Cardiac fibroblast (primary cell): ENCODE results near the gene BMAL1.
A peak's percentile ranks its signal among the peaks of the same experiment; 100 is the strongest.

ENCODE experiments used
- DNase-seq, 2 donors: peaks; one replicate each; pipeline versions ENCODE4 v3.0.0 to v3.0.0-alpha.2; 2010; ENCODE audit warnings: low read depth in 2 of 2
- H3K4me3 ChIP-seq, 2 donors: replicated peaks in 1 of 2; 1 replicate in 1 of 2; 2 replicates in 1 of 2; pipeline ENCODE4 v1.5.1; 2011; ENCODE audit warnings: low read depth in 2 of 2, low read length in 2 of 2, mild to moderate bottlenecking in 2 of 2, moderate library complexity in 1 of 2
- TF ChIP-seq, protein P1 (sequence below): IDR thresholded peaks from one replicate; pipeline ENCODE4 v1.5.1; 2011; ENCODE audit warnings: low read depth, mild to moderate bottlenecking, low read length, inconsistent platforms

Gene BMAL1

GRCh38 chr11:13294771-13295579, 17.4 kb downstream of the BMAL1 start:
- H3K4me3 ChIP-seq = no peak overlapping the region
- TF ChIP-seq, protein P1, sequence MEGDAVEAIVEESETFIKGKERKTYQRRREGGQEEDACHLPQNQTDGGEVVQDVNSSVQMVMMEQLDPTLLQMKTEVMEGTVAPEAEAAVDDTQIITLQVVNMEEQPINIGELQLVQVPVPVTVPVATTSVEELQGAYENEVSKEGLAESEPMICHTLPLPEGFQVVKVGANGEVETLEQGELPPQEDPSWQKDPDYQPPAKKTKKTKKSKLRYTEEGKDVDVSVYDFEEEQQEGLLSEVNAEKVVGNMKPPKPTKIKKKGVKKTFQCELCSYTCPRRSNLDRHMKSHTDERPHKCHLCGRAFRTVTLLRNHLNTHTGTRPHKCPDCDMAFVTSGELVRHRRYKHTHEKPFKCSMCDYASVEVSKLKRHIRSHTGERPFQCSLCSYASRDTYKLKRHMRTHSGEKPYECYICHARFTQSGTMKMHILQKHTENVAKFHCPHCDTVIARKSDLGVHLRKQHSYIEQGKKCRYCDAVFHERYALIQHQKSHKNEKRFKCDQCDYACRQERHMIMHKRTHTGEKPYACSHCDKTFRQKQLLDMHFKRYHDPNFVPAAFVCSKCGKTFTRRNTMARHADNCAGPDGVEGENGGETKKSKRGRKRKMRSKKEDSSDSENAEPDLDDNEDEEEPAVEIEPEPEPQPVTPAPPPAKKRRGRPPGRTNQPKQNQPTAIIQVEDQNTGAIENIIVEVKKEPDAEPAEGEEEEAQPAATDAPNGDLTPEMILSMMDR = no peak
- DNase-seq = no peak

- no peak overlapping the region for H3K4me3 ChIP-seq
- TF ChIP-seq, protein P1 = no peak
- DNase-seq = no peak
Measured at GRCh38 chr11:13297308-13297916, 19.8 kb downstream of the BMAL1 start.

- H3K4me3 ChIP-seq = no peak overlapping the region
- TF ChIP-seq, protein P1 = no peak
- peak in 1 of 2 donors; percentile 33 for DNase-seq
Measured at GRCh38 chr11:13297917-13298356, 20.3 kb downstream of the BMAL1 start.

- DNase-seq = no peak
- TF ChIP-seq, protein P1 = no peak
- H3K4me3 ChIP-seq = no peak overlapping the region
Measured at GRCh38 chr11:13298765-13299164, 21.2 kb downstream of the BMAL1 start.

GRCh38 chr11:13301522-13301921, 23.9 kb downstream of the BMAL1 start:
- H3K4me3 ChIP-seq = no peak overlapping the region
- no peak for DNase-seq
- TF ChIP-seq, protein P1 = no peak

DNA sequence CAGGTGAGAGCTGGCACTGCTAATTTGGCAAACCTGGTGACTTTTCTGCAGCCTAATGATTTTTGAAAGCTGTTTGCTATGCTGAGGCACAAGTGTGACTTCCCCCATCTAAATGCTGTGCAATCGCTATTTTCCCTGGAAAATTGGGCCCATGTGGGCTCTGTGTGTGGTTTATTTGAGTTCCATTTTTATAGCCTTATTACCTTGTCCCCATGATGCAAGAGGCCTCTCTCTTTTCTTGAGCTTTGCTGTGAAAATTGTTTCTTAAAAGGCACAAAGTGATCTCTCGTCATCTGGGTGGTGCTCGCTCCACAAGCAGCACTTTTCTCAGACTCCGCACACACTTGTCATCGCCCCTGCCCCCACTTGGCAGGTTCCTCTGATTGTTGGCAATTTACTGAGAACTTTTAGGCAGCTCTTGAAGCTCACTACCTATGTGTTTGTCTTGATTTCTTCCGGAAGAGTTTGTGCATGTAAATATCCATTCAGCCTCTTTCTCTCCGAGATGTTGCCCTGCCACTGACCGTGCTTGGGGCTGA, 24.9 kb downstream of the BMAL1 start:
- DNase-seq = no peak

More for the DNA sequence above, 24.9 kb downstream of the BMAL1 start:
- TF ChIP-seq, protein P1 = no peak
- no peak overlapping the region for H3K4me3 ChIP-seq
